ENCODE results near the gene FETUB.

Gene FETUB

GRCh38 chr3:186664119-186664495, 23.9 kb downstream of the FETUB start:
- DNase-seq (ENCODE audit: low spot score) = no peak
- H3K27ac ChIP-seq = no peak overlapping the region
- no peak overlapping the region for H3K4me3 ChIP-seq
- TF ChIP-seq CTCF (IDR thresholded peaks at IDR 0.05) = no peak

- no peak for TF ChIP-seq CTCF (IDR thresholded peaks at IDR 0.05)
- Histone ChIP-seq H3K27ac (no peak overlapping the region), H3K4me3 (no peak overlapping the region)
- DNase-seq (ENCODE audit: low spot score) = no peak
Observed at GRCh38 chr3:186664506-186664905, 24.3 kb downstream of the FETUB start.

DNA sequence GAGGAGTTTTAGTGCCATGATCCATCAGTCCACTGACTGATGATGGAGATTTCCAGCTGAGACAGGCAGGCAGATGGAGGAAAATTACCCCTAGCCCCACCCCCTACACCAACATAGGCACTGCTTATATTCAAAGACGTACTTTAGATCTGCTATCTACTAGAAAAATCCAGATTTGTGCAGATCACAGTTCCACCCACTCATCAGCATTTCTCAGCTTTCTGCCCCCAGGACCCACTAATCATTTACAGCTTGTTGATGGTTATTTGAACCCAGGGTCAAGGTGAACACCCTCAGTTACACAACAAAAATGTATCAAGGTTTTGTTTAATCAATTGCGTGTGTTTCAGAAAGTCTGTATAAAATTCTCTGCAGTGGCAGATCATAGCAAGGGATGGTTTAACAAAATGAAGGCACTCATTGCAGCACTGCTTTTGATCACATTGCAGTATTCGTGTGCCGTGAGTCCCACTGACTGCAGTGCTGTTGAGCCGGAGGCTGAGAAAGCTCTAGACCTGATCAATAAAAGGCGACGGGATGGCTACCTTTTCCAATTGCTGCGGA, 25.5 kb downstream of the FETUB start, which contains the start of gene HRG:
HRG (plus strand) TSS at position 390 of the 564 bp plus-strand sequence; CDS start at position 408, 18 bp downstream.
- Histone ChIP-seq H3K4me3 (no peak within 1 kb of the TSS), H3K27ac (no peak within 1 kb of the TSS)
- no peak for DNase-seq (ENCODE audit: low spot score)
- no peak for TF ChIP-seq CTCF (IDR thresholded peaks at IDR 0.05)

DNA sequence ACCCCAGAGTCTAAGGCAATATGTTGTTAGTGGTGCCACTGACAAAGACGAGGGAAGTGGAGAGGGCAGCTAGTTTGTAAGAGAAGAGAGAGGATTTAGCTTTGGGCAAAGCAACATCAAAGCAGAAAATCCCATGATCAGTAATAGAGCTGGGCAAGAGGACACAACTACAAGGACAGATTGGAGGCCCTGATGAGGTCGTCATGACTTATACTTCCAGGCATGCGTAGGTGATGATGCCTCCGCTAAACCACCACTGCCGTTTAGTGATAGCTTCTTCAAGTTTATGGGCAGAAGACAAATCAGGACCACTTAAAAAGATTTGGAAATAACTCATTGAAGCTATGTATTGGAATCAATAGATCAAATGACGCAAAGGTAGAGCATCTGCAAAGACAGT, 28.2 kb downstream of the FETUB start:
- no peak for TF ChIP-seq CTCF (IDR thresholded peaks at IDR 0.05)
- Histone ChIP-seq H3K27ac (no peak overlapping the region), H3K4me3 (no peak overlapping the region)
- DNase-seq (ENCODE audit: low spot score) = no peak

GRCh38 chr3:186669378-186670084, 29.3 kb downstream of the FETUB start:
- H3K27ac ChIP-seq = no peak overlapping the region
- TF ChIP-seq CTCF (IDR thresholded peaks at IDR 0.05) = no peak
- DNase-seq (ENCODE audit: low spot score) = no peak
- H3K4me3 ChIP-seq = no peak overlapping the region

DNA sequence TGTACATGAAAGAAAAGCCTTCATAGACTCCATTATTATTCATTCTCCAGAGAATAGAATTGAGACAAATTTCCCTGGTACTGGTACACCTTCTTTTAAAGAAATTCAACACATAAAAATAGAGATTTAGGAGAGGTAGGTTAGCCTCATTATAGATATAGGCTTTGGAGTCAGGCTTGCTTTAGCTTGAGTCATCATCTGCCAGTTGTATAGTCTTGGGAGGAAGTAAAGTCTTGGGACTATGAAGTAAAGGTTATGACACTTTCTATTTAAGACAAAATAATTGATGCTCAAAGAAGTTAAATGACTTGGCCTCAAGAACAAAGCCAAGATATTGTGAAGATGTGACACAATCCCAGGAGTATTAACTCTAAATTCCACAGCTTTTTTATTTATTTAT, 30.0 kb downstream of the FETUB start:
- Histone ChIP-seq H3K4me3 (no peak overlapping the region), H3K27ac (no peak overlapping the region)
- no peak for DNase-seq (ENCODE audit: low spot score)
- no peak for TF ChIP-seq CTCF (IDR thresholded peaks at IDR 0.05)

DNA sequence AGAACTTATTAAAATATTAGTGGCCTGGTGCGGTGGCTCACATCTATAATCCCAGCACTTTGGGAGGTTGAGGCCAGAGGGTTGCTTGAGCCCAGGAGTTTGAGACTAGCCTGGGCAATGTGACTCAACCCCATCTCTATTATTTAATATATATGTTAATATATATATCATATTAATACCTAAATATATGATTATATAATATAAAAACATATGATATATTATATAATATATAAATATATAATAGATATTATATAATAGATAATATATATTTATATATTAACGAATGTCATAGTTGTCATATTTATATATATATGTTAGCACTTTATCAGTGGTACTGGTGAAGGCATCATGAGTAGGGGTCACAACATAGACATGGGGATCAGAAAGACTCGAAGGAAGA, 30.9 kb downstream of the FETUB start:
- TF ChIP-seq CTCF (IDR thresholded peaks at IDR 0.05) = no peak
- no peak overlapping the region for H3K27ac ChIP-seq
- H3K4me3 ChIP-seq = no peak overlapping the region
- DNase-seq (ENCODE audit: low spot score) = no peak

Data from coronary artery (tissue), 2 donors.